Tibial nerve (tissue), 3 donors: ENCODE data around the gene ST3GAL4.

Experiments used
- POLR2A ChIP-seq, 2 donors: fragments of 450-650 bp; IDR thresholded peaks; one replicate each; pipeline ENCODE4 v1.6.1; 2017; ENCODE audit warnings: antibody characterized with exemption in 2 of 2, mild to moderate bottlenecking in 2 of 2, moderate library complexity in 2 of 2
- TF ChIP-seq, protein P1 (sequence below), 5 experiments: fragments of 200-600 bp in 3 of 5; fragments of 450-650 bp in 2 of 5; sonication (generic) in 3 of 5; IDR thresholded peaks; one replicate each; pipeline ENCODE4 v1.5.1; 2016 to 2019; ENCODE audit warnings: antibody characterized with exemption in 5 of 5, mild to moderate bottlenecking in 3 of 5, moderate library complexity in 2 of 5

DNA sequence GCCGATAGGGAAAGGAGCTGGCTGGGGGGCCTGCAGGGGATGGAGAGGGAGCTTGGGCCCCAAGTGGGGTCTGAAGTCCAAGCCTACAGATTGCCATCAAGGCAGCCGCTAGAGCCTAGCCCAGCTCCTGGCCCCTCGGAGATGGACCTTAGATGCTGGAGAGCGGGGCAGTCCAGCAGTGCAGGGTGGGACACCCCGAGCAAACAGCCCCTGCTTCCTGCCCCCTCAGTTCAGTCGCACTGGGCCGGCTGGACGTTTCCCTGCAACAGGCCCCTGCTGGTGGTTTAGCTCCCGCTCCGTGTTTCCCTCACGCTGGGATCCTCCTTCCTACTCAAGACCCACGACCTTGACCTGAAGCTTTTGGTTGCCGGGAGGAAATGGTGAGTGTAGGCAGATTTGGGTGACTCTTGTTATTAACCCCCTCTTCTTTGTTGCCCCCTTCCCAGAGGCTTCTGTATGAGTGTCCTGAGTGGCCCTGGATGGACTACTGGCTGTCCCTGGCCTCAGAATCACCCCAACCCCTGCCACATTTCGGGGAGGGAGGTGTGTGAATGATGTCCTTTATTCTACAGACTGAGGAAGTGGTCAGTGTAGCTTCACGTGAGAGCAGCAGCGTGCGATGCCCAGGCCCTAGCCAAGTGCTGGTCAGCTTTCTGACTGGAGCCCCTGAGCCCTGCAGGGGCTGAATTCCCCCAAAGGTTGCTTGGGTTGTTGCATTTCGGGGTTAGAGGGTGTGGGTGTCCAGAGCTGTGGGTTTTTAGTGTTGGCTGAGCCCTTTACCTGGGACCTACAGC is 2.7 kb downstream of the ST3GAL4 start:
- TF ChIP-seq, protein P1, sequence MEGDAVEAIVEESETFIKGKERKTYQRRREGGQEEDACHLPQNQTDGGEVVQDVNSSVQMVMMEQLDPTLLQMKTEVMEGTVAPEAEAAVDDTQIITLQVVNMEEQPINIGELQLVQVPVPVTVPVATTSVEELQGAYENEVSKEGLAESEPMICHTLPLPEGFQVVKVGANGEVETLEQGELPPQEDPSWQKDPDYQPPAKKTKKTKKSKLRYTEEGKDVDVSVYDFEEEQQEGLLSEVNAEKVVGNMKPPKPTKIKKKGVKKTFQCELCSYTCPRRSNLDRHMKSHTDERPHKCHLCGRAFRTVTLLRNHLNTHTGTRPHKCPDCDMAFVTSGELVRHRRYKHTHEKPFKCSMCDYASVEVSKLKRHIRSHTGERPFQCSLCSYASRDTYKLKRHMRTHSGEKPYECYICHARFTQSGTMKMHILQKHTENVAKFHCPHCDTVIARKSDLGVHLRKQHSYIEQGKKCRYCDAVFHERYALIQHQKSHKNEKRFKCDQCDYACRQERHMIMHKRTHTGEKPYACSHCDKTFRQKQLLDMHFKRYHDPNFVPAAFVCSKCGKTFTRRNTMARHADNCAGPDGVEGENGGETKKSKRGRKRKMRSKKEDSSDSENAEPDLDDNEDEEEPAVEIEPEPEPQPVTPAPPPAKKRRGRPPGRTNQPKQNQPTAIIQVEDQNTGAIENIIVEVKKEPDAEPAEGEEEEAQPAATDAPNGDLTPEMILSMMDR (IDR thresholded peaks at IDR 0.05) = no peak
- TF ChIP-seq POLR2A (IDR thresholded peaks at IDR 0.05) = no peak
